Measurements from ENCODE around the gene PCBP3. TPM values are rescaled to one million over a fixed set of nuclear protein-coding genes. Genes with fewer than 3 reads are reported as not detected.

The PCBP3 gene
- total RNA-seq, 4 donors from 2014 or later: 0.99 to 7.0 (median 2.5) TPM; not detected in 1

DNA sequence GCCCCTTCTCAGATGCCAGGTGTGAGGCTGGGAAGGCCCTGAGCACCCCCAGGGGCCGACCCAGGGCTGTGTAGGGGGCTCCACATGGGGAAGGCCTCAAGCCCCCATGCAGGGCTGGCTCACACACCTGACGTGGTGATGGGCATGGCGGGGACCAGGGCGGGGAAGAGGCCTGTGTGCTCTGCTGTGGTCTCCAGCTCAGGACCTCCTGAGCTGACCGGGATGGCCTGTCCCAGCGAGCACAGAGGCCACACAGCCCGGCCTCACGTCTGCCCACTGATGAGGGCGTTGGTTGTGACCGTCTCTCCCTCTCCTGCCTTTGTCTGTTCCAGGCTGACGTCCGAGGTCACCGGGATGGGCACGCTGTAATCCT lies 297.8 kb downstream of the PCBP3 start:
- H3K4me3 ChIP-seq (ENCODE audit: low read depth, poor library complexity, severe bottlenecking): no peak overlapping the region
- 80 to 85% methylated on average over 12 to 14 of the region's 14 CpGs for WGBS, 2 donors
- TF ChIP-seq POLR2A (IDR thresholded peaks at IDR 0.05): no peak
- TF ChIP-seq, protein P1, sequence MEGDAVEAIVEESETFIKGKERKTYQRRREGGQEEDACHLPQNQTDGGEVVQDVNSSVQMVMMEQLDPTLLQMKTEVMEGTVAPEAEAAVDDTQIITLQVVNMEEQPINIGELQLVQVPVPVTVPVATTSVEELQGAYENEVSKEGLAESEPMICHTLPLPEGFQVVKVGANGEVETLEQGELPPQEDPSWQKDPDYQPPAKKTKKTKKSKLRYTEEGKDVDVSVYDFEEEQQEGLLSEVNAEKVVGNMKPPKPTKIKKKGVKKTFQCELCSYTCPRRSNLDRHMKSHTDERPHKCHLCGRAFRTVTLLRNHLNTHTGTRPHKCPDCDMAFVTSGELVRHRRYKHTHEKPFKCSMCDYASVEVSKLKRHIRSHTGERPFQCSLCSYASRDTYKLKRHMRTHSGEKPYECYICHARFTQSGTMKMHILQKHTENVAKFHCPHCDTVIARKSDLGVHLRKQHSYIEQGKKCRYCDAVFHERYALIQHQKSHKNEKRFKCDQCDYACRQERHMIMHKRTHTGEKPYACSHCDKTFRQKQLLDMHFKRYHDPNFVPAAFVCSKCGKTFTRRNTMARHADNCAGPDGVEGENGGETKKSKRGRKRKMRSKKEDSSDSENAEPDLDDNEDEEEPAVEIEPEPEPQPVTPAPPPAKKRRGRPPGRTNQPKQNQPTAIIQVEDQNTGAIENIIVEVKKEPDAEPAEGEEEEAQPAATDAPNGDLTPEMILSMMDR (IDR thresholded peaks at IDR 0.05): no peak
- intact Hi-C loops (cut with DNase I; ENCODE audit: low total_unique reads): no loop called here
- no peak for DNase-seq (ENCODE audit: low spot score in 2 of 2)

DNA sequence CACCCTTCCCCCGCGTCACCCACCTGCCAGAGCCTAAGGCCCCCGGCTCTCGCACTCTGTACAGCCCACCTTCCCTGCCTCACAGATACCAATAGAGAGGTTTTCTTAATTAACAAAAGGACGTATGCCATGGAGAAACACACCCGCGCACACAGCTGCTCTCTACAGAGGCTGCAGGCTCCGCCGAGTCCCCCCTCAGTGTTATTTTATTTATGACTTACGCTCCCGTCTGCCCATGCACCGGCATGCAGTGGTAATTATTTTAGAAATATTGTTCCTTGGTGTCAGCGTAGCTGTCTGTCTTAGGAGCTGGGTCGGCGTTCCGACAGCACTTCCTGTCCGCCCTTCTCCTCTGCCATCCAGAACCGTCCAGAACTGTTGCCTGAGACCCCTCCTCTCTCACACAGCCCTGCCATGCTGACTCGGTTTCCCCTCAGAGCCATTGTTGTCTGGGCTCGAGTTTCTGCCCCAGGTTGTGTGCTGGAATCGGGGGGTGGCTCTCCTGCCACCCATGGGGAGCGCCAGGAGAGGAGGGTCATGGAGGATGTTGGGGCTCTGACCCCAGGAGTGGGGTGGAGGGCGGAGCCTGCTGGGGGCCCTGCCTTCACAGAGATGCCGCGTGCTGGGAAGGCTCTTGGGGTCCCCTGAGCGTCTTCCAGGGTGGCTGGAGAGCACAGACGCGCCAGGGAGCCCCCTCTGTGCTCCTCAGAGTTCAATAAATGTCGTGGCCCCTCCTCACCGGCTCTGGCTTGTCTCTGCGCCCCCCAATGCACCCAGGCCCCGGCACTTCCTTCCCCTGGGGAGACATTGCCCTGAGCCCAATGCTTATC lies 298.4 kb downstream of the PCBP3 start:
- 75 to 76% methylated on average over 32 of the region's 32 CpGs for WGBS, 2 donors
- no peak for TF ChIP-seq POLR2A (IDR thresholded peaks at IDR 0.05)
- TF ChIP-seq, protein P1 (IDR thresholded peaks at IDR 0.05): no peak
- DNase-seq (ENCODE audit: low spot score in 2 of 2): no peak
- intact Hi-C loops (cut with DNase I; ENCODE audit: low total_unique reads): no loop called here
- no peak overlapping the region for H3K4me3 ChIP-seq (ENCODE audit: low read depth, poor library complexity, severe bottlenecking)

DNA sequence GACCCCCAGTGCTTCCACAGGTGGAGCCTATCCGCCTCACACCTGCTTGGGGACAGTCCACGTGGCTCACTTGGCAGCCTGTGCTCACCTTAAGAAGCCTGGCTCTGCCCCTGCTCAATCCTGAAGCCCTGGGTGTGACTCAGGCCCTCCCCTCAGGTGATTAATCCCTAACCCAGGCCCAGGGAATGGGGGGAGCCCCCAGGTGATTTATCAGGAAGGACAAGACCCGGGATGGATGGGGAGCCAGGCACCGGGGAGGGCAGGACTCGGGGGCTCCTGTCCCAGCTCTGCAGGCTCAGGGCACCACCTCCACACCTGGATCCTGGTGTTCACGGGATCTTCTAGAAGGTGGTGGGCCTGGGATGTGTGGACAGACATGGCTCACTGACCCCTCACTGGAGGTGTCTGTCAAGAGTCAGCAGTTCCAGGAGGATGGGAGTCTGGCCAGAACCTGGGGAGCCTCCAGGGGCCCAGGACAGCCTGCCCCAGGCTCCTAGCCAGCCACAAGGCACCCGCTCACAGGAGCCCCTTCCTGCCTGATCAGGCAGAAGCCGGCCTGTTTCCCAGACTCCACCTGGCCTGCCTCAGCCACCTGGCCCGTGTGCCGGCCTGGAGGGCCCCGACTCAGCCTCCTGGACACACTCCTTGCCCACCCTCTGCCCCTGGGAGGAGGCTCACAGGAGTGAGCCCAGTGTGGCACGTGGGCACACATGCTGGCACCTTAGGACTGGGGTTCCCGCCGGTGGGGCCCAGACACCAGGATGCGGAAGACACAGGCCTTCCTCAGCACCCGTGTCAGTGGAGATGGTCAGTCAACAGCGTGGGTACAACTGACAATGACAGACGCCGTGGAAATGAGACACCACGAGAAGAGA lies 299.5 kb downstream of the PCBP3 start:
- H3K4me3 ChIP-seq (ENCODE audit: low read depth, poor library complexity, severe bottlenecking): no peak overlapping the region
- DNase-seq (ENCODE audit: low spot score in 2 of 2): no peak
- WGBS, 2 donors: 76 to 79% methylated on average over 16 to 19 of the region's 20 CpGs
- intact Hi-C loops (cut with DNase I; ENCODE audit: low total_unique reads): no loop called here
- TF ChIP-seq POLR2A (IDR thresholded peaks at IDR 0.05): no peak

DNA sequence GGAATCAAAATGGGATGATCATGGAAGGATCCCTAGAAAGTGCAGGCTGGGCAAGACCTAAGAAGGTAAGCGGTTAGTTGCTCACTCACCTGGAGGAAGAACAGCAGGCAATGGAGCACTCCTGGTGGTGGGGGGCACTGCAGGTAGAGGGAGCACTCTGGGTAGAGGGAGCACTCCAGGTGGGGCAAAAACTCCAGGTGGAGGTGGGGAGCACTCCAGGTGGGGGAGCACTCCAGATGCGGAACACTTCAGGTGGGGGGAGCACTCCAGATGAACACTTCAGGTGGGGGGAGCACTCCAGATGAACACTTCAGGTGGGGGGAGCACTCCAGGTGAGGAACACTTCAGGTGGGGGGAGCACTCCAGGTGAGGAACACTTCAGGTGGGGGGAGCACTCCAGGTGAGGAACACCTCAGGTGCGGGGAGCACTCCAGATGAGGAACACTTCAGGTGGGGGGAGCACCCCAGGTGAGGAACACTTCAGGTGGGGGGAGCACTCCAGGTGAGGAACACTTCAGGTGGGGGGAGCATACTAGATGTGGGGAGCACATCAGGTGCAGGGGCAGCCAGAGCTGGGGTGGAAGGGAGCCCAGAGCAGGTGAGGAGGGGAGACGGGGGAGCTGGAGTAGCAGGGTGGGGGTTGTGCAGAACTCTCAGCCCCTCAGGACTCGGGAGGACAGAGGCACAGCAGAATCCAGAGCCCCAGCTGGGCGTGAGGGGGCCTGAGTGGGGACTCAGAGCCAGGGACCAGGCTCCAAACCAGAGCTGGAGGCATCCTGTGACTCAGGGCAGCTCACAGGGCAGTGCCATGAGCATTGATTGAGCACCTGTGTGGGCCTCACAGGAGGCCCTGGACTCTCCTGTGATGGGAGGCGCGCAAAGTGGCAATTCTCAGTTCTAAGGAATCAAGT lies 300.4 kb downstream of the PCBP3 start:
- intact Hi-C loops (cut with DNase I; ENCODE audit: low total_unique reads): no loop called here
- TF ChIP-seq POLR2A (IDR thresholded peaks at IDR 0.05): no peak
- WGBS, 2 donors: 83 to 97% methylated on average over 6 to 8 of the region's 8 CpGs

DNA sequence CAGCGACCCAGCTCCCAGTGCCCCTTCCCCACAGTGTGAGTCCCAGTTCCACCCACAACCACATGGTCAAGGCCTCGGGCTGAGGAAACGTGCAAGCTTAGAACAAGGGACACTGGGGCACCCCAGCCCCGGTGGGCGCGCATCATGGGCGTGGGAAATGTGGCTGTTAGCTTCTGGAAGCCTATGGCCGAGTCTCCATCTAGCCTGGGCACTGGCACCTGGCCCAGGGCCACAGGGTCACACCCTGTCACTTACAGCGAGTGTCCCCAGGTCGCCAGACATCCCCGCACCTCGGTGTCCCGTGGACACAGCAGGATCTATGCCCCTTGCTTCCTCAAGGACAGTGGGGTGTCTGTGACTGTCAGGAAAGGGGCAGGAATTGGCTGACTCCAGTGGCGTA lies 301.1 kb downstream of the PCBP3 start:
- intact Hi-C loops (cut with DNase I; ENCODE audit: low total_unique reads): no loop called here
- TF ChIP-seq POLR2A (IDR thresholded peaks at IDR 0.05): no peak
- TF ChIP-seq, protein P1 (IDR thresholded peaks at IDR 0.05): no peak
- 88 to 92% methylated on average over 14 of the region's 14 CpGs for whole genome bisulfite sequencing, 2 donors
- H3K4me3 ChIP-seq (ENCODE audit: low read depth, poor library complexity, severe bottlenecking): no peak overlapping the region
- no peak for DNase-seq (ENCODE audit: low spot score in 2 of 2)

More for the DNA sequence above, 300.4 kb downstream of the PCBP3 start:
- no peak for DNase-seq (ENCODE audit: low spot score in 2 of 2)
- H3K4me3 ChIP-seq (ENCODE audit: low read depth, poor library complexity, severe bottlenecking): no peak overlapping the region

DNA sequence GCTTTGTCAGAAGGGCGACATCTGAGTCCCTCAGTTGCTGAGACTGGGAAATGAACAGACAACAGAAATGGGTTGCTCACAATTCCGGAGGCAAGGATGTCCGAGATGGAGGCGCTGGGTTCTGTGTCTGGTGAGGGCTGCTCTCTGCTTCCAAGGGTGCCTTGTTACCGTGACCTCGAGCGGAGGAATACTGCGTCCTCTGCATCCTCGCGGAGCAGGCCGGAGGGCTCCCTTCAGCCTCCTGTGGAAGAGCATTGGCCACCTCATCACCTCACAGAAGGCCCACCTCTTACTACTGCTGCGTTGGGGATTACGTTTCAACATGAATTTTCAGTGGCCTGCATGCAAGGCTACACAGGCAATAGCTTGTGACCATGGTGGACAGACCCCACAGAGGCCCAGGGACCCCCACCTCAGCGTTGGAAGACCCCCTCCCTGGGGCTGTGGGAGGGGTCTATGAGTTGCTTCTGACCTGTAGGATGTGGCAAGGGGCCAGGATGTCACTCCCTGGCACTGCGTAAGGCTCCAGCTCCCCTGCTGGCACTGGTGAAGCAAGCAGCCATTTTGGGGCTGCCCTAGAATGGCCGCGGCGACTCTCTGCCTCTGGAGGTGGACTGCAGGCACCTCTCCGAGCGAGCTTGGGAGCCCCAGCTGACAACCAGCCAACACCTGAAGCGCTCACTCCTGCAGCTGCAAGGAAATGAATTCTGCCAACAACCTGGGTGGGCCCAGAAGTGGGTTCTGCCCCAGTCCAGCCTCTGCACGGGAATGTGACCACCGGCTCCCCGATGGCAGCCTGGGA lies 301.7 kb downstream of the PCBP3 start:
- 84 to 88% methylated on average over 21 to 24 of the region's 24 CpGs for WGBS, 2 donors
- no peak overlapping the region for H3K4me3 ChIP-seq (ENCODE audit: low read depth, poor library complexity, severe bottlenecking)
- no peak for DNase-seq (ENCODE audit: low spot score in 2 of 2)
- TF ChIP-seq, protein P1 (IDR thresholded peaks at IDR 0.05): no peak
- no peak for TF ChIP-seq POLR2A (IDR thresholded peaks at IDR 0.05)
- intact Hi-C loops (cut with DNase I; ENCODE audit: low total_unique reads): no loop called here

Data from lower leg skin (tissue), 4 donors.